GM12864 (cell line): ENCODE measurements around the gene DNER.

Source experiments
- DNase-seq: peaks from one replicate; pipeline ENCODE4 v3.0.0-alpha.2; 2011; ENCODE audit warnings: low read depth
- H3K4me3 ChIP-seq: 2 replicates; pipeline ENCODE4 v1.5.1; 2011; ENCODE audit warnings: mild to moderate bottlenecking, low read depth, low read length, control low read depth
- TF ChIP-seq, protein P1 (sequence below): IDR thresholded peaks from 2 replicates; pipeline ENCODE4 v1.5.1; 2011; ENCODE audit warnings: low read depth, mild to moderate bottlenecking, moderate library complexity, low read length, control low read depth, inconsistent platforms; ENCODE audit errors: missing control alignments

The DNER gene

DNA sequence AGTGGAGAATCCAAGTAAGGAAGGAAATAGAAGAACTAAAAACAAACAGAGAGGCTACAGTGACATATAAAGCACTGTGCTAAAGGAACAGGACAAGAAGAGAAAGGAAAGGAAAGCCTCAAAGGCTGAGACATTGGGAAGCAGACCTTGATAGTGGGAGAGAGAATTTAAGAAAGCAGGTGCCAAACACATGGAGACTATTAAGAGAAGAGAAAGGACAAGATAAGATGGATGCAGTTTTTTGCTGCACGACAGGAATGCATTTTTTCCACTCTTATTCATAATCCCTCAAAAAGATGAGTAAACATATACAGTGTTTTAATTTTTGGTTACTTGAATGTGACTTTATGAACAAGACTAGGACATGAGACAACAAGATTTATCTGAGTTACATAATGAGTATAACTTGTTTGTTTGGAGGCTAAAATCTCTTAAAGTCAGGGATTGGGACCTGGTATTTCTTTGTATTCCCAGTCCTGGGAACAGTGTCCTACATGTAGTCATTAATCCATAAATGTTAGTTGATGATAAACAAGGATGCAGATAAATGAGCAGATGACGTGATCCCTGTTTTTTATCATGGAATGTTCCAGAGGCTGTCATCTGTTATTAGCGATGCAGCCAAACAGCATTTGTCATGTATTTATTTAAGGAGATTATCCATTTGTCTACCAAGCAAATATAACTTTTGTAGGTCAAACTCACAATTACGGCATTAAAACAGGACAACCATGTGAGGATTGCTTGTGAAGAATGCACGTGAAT lies 141.7 kb downstream of the DNER start:
- no peak overlapping the region for H3K4me3 ChIP-seq
- DNase-seq: no peak
- TF ChIP-seq, protein P1, sequence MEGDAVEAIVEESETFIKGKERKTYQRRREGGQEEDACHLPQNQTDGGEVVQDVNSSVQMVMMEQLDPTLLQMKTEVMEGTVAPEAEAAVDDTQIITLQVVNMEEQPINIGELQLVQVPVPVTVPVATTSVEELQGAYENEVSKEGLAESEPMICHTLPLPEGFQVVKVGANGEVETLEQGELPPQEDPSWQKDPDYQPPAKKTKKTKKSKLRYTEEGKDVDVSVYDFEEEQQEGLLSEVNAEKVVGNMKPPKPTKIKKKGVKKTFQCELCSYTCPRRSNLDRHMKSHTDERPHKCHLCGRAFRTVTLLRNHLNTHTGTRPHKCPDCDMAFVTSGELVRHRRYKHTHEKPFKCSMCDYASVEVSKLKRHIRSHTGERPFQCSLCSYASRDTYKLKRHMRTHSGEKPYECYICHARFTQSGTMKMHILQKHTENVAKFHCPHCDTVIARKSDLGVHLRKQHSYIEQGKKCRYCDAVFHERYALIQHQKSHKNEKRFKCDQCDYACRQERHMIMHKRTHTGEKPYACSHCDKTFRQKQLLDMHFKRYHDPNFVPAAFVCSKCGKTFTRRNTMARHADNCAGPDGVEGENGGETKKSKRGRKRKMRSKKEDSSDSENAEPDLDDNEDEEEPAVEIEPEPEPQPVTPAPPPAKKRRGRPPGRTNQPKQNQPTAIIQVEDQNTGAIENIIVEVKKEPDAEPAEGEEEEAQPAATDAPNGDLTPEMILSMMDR: no peak

DNA sequence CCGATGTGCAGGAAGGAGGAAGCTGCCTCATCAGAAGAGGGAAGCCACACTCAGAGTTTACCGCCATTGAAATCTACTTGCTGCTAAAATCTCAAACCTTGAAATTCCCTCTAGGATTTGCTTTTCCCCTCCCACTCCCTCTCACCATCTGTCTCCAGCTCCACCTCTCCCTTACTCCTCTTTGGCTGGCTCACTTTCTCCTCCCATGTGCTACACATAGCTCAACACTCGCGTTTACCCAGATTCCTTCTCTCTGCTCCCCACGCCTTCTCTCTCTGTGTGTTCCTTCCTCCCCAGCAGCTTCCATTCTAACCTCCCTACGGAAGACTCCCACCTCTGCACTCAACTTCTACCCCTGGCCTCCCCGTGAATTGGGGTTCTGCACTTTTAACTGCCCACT lies 143.1 kb downstream of the DNER start:
- TF ChIP-seq, protein P1: no peak

DNA sequence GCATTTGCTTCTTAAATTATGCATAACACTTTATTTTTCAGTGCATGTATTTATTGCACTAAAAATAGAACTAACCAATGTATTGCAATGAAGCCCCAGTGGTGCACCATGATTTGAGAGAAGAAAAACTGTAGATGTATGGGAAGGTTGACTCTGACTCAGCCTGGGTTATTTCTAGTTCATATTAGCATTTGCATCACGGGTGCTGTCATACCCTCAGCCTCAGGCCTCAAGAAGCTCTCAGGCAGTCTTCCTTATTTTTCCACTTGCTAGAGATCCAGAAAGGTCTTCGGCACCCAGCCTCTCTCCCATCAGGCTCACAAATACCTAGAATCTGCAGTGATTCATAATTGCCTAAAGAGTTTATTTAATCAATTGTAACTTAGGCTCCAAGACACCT lies 148.0 kb downstream of the DNER start:
- TF ChIP-seq, protein P1: no peak
- H3K4me3 ChIP-seq: no peak overlapping the region
- DNase-seq: no peak

More for the DNA sequence above, 143.1 kb downstream of the DNER start:
- H3K4me3 ChIP-seq: no peak overlapping the region
- no peak for DNase-seq

DNA sequence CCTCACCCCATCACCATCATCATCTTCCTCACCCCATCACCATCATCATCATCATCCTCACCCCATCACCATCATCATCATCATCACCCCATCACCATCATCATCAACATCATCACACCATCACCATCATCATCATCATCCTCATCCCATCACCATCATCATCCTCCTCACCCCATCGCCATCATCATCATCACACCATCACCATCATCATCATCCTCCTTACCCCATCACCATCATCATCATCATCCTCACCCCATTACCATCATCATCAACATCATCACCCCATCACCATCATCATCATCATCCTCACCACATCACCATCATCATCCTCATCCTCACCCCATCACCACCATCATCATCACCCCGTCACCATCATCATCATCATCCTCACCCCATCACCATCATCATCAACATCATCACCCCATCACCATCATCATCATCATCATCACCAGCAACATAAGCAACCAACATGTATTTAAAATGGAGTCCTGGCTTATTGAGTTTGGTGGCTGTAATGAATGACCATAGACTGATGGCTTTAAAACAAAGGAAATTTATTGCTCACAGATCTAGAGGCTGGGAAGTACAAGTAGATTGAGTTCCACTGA lies 150.0 kb downstream of the DNER start:
- no peak overlapping the region for H3K4me3 ChIP-seq
- TF ChIP-seq, protein P1: no peak
- no peak for DNase-seq

DNA sequence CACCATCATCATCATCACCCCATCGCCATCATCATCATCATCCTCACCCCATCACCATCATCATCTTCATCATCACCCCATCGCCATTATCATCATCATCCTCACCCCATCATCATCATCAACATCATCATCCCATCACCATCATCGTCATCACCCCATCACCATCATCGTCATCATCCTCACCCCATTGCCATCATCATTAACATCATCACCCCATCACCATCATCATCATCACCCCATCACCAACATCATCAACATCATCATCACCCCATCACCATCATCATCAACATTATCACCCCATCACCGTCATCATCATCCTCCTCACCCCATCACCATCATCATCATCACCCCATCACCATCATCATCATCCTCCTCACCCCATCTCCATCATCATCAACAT lies 151.0 kb downstream of the DNER start:
- no peak overlapping the region for H3K4me3 ChIP-seq
- TF ChIP-seq, protein P1: no peak
- DNase-seq: no peak

DNA sequence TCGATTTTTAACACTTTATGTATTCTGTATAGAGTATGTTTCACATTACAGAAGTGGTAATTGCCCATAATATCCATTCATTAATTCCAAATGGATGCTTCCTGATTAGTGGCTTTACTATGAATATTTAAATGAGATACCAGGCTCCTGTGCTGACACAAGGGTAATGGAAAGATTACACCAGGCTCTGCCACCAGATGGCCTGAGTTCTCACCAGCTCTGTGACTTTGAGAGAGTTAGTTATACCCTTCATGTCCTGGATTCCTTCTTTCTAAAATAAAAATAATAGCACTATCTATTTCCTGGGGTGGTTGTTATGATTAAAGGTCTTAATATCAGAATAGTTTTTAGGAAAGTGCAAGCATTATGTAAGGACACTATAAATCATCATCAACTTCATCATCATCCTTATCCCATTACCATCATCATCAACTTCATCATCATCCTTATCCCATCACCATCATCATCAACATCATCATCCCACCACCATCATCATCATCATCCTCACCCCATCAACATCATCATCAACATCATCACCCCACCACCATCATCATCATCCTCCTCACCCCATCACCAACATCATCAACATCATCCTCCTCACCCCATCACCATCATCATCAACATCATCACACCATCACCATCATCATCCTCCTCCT lies 151.8 kb downstream of the DNER start:
- DNase-seq: no peak
- TF ChIP-seq, protein P1: no peak
- no peak overlapping the region for H3K4me3 ChIP-seq
